HUDEP-2 (cell line): ENCODE data around the gene RCOR2.

Experiments
- DNase-seq, 76 experiments: peaks; one replicate each; lab custom pipeline; 2025; ENCODE audit not compliant: unreplicated experiment in 76 of 76; lab: John Stamatoyannopoulos, UW

Gene RCOR2

DNA sequence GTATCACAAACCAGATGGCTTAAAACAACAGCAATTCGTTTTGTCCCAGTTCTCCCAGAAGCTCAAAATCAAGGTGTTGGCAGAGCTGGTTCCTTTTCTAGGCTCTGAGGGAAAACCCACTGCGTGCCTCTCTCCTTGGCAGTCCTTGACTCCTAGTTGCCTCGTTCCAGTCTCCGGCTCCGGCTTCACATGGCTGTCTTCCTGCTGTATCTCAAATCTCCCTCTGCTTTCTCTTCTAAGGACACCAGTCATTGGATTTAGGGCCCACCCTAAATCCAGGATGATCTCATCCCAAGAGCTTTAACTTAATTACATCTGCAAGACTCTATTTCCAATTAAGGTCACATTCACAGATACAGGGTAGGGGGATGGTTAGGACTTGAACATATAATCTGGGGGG, 12.7 kb upstream of the RCOR2 start:
- DNase-seq = no peak

DNA sequence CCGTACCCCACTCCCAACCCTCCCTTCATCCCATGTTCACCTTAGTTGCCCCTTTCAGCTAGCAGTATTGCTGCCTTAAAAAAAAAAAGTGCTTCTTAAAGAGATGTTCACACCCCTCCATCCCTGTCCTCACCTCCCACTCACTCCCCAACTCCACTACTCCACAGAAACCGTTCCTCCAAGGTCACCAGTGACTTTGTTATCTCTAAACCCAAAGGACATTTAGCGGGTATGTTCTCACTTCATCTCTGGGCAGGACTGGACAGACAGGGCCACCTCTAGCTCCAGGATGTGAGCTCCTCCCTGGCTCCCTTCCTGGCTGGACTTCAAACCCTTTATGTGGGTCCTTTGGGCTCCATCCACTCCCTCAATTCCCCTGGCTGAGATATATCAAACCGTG, 6.4 kb upstream of the RCOR2 start:
- DNase-seq = no peak

DNA sequence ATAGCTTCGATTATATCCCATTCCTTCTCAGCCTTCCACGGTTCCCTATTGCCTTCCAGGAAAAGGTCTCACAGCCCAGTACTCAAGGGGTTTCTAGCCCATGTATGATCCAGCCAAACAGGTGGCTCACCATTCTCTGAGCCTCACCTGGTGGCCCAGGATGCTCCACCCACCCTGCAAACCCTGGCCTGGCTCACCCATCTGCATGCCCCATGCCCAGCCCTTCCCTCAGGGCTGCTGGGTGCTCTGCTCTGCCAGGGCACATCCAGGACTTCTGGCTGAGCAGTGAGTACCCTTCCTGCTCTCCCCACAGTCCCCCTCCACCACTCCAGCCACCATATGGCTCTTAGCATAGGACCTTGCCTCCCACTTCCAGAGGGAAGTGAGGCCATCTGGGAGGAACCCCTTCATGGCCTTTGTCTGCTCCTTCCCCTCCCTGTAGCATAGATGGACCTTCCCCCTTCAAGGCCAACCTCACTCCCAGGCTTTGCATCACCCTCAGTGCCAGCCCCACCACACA, 5.8 kb upstream of the RCOR2 start:
- DNase-seq = no peak

DNA sequence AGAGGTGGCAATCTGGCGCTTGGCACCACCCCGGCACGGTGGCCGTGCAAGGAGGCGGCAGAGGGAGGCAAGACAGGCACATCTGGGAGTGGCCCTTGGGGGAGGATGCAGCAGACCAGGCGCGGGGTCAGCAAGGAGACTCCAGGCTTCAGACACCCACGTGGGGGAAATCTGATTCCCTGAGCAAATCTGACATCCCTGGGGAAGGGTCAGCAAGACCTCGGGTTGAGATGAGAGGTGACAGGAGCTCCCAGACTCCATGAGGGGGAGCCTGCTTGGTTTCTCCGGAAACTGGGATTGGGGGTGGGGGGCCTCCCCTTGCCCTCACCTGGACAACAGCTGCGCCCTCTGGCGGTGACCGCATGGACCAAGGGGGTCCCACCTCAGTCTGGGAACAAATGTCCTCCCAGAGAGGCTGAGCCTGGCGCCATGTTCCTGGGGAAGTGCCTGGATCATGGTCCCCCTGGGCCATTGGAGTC, 4.0 kb upstream of the RCOR2 start:
- peak in 4 of 76 experiments; percentile 10 to 32 (median 19) for DNase-seq

DNA sequence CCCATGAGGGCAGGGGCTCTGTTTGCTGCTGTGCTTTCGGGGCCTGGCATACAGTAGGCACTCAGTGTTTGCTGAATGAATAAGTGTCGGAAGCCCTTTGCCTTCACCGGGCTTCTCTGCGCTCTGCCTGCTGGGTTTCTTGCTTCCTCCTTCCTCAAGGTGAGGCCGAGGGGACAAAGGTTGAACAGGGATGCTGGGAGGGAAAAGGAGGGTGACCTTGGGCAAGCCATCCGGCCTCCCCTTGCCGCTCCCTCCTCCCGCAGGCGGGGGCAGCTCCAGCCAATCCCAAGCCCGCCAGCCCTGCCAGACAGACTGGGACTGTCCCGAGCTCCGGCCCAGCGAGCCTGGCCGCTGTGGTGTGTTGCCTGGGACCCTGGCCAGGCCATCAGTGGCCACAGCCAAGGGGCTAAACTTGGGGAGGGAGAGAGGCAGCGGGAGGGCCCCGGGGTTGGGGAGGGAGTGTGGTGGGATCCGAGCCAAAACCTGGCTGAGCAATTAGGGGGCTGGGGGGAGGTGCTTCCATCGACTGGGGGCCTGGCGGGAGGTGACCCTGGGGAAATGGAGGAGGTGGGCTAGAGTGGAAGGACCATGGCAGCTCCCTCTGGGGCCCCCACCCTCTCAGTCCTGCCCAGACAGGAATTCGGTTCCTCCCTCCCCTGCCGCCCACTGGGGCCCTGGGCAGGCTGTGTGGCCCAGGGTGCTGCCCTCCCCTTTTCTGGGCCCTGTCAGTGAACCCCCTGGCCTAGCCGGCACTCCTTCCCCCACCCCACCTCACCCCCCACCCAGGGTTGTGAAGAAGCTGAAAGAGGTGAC, 3.4 kb upstream of the RCOR2 start:
- DNase-seq = no peak

DNA sequence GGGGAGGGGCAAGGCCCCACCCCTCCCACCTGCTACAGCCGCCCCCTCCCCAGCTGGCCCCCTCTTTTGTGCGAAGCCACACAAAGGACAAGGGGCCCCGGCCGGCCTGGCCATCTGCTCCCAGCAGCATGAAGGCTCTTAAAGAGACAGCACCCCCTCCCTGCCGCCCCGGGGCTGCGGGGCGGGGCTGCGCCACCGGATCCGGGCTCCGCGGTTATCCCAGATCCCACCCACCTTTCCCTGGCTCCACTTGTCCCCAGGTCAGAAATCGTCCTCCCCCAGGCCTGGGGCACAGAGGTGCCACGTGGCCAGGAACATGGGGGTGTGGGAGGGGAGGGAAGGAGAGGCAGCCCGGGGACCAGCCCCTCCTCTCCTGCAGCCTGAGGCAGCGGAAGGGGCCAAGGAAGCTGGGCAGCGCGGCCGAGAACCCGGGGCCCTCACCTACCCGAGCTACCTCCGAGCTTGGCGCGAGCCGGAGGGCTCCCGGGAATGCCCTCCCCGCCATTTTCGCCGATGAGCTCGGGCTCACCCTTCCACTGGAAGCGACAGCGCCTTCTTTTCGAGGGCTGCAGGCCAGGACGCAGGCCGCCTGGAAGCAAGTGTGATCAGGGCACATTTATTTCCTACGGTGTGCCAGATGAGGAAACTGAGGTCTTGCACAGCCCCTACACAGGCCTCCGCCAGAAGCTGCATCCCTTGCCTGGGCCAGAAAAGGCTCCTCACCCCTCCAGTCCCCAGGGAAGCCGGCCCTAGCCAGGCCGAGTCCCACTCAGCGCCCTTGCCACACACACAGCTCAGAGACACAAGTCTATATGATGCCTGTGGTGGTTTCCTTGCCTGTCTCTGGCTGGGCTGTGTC, 2.5 kb upstream of the RCOR2 start:
- no peak for DNase-seq

DNA sequence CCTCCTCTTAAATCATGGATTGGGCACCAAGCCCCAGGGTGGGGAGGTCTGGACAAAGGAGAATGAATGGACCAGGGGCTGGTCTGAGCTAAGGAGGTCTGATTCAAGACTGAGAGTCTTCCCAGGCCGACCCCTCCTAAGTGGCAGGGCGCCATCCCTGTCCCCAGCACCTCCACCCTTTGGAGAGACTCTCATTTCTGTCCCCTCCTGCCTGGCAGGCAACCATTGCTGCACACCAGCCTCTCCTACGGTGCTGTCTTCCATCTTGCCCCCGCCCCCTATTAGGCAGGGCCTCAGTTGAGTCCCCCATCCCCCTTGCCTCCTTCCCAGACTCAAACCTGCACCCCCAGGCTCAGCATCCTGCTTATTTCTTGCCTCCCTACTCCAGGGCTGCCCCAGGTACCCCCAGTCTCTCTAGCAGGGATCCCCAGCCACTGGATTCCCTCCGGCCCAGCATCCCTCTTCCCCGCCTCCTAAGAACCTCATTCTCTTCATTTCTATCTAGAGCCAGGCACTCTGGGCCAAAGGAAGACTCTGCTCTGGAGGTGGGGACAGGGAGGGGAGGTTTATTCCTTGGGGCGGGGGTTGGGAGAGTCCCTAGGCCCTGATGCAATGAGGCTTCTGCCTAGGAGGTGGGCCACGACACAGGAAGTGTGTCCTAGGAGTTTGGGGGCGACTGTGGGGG, 1.7 kb upstream of the RCOR2 start:
- no peak for DNase-seq

DNA sequence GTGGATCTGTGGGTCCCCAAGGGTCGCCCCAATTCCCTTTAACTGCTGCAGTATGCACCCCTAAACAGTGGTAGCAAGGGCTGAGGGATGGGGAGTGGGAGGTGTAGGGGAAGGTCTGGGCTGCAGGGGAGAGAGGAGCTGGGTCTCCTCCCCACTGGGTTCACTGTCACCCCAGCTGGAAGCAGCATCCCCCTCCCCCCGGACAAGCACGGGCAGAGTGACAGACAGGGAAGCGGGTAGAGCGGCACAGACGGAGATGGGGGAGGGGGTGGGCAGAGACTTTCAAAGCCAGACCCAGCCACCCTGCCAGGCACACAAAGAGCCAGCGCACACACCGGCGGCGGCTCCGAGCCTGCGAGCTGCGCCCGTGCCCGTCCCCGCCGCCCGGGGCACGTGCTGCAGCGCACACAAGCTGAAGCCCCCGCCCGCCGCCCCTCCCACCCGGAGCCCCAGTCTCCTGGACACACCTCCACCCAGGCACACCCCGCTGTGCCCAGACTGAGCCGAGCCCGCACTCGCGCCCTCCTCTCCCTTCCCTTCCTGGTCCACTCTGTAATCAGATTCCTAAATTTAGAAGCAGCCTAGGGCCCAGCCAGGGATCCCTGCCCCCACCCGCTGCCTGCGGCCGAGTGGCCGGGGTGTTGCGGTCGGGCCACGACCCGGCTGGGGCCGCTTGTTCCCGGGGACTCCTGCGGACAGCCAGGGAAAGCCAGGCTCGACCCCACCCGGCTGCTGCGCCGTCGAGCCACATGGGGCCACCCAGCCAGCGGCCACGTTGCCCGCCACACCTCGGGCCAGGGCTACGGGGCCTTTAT, 935 bp upstream of the RCOR2 start:
- DNase-seq = peak in 3 of 76 experiments; percentile 4 to 11 (median 10)

DNA sequence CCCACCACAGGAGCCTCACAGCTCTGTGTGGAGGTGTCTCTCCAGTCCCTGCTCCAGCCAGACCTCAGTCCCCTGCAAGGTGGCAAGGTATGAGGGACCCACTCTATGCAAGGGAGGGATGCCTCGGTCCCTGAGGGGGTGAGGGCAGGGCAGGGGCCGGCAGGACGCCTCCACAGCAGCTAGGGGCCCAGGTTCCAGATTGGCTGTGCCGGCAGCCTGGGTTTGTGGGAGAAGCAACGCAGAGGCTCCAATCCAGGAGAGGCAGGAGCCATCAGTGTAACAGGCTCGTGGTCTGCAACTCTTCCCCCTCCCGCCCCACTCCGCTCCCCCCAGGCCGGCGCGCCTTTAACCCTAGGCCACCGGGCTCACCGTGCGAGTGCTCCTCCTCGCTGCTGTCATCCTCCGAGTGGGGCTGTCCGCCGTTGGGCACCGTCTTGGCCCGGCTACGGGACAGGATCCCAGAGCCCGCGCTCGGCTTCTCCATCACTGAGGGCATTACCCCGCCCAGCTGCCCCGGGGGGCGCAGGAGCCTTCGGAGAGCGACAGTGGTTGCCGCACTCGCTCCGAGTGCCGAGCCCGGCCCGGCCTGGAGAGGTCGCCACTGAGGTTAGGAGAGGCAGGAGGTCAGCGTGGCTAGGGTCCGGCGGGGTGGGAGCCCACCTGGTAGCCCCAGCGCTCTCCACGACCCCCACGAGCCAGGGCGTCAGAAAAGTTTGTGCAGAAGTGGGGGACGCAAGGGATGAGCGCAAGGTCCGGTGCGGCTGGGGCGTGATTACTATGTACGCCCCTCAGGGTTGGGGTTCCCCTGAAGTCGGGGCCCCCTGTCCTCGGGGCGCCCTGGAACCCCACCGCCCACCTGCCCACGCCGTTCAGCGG, 765 bp downstream of the RCOR2 start:
- DNase-seq = peak in 4 of 76 experiments; percentile 6 to 35 (median 19)

DNA sequence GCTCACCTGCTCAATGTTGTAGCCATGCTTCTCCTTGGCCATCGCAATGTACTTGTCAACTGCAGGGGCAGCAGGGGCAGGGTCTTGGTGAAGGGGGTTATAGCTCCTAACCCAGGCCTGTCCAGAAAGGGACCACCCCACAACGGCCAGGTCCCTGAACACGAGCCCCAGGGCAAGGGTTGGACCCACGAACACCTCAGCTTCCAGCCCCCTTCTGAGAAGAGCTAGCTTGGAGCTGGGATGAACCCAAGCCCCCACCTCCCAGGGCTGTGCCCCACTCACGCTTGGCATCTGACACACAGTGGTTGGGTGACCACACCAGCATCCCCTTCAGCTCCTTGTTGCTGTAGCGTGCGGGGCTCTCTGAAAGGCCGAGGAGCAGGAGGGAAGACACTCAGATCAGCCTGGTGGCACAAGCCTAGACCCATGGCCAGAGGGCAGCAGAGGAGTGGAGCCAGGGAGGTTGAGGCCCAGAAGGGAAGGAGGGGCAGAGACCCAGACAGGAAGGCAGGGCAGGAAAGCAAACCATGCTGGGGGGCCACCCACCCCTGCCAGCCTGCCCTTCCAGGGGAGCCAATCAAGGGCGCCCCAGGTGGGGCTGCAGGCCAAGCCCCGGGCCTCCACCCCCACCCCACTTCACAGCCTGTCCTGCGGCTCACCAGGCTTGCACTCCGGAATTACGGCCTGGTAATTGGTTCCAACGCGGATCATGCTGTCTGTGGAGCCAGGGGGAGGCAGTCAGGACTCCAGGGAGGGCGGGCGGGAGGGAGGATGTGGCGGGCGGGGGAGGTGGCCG, 1.9 kb downstream of the RCOR2 start:
- no peak for DNase-seq

DNA sequence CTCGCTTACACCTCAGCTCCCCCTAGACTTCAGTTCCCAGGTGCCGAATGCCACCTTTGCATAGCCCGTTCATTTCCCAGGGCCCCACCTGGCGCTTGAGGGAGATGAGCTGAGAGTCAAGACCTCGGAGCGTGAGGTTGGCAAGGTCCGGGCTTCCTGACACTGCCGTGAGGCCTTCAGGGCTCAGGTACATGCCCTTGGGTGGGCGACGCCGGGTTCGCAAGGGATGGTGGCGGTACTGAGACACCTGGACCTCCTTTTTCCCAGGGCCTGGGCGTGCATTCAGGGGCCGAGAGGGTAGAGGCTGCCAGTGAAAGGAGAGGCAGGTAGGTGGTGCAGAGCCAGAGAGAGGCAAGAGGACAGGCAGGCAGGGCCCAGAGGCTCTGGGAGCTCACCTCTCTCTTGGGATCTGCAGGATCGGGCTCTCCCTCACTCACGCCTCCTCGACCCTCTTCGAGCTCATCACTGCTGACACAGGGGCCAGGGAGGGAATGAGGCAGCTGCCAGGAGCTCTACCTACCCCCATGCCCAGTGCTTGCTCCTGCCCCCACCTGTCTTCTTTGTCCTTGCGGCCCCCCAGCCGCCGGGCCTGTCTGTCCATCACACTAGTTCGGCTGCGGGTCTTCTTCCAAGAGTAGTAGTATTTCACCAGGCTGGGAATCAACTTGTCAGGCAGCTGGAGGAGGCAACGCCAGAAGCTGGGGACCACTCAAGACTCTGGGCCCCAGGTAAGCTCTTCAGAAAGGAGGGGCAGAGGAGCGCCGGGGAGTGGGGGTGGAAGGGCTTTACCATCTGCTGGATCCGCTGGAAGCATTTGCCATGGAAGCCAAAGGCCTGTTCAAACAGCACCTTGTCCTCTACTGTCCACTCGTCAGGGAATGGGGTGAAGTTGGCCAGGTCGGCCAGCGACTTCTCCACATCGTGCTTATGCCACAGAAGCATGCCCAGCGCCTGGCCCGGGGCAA, 2.8 kb downstream of the RCOR2 start:
- no peak for DNase-seq

DNA sequence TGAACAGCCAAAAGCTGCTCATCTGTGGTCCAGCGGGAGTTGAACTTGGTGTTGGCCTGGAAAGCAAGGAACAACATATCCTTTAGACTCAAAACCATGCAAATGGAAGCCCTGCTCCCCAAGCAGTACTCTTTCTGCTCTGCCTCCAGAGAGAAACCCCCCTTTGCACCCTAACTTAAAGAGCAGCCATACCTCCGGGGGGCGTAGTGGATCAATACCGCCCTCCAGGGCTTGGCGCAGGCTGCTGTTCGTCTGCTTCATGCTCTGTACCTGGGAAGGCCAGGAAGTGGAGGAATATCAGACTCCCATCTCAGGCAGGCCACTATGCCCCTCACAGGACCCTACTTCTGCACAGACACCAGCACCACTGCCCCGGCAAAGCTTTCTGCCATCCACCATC, 4.3 kb downstream of the RCOR2 start:
- no peak for DNase-seq

DNA sequence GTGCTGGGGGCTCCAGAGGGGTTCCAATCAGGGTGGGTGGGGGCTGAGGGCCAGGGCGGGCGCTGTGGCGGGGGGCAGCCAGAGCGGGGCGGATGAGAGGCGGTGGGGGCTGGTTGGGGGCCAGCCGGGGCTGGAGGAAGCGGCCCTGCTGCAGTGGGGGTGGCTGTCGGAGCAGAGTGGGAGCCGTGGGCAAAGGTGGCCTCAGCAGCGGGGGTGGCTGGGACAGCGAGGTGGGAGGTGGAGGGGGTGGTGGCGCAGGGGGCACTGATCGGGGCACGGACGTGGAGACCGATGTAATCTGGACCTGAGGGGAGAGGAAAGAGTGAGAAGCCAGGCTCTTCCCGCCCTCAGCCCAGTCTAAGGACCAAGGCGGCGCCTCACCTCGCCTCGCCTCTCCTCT, 5.1 kb downstream of the RCOR2 start:
- DNase-seq = no peak

DNA sequence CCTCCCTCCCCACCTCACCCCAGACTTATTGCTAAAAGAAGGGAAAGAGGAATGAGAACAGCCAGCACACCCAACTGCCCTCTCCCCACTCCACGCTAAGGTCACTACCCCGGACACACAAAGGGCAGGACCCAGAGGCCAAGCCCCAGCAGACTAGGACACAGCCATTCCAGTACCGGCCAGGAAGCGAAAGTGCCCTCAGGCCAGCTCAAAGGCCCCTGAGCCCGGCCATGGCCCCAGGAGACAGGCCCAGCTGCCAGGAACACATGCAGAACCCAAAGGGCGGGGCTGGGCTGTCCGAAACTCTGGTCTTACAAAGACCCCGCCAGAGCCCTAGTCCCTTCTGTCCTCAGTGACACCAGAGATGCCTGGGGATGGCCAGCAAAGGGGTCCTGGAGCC, 5.5 kb downstream of the RCOR2 start:
- no peak for DNase-seq

DNA sequence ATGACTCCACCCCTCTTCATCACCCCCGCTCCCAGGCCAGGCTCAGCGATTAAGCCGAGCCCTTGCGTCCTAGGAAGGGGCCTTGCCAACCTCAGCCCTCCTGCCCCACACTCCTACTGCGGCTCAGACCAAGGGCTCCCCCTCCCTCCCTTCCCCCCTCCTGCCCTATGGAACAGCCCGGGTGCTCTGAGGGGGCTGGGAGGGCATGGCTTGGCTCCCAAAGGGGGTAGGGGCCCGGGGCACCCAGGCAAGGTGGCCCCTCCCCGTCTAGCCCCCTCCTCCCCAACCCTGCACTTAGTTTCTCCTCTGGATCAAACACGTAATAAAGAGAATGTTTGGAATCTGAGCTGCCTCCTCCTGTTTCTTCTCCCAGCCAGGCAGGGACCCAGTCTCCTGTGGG, 6.3 kb downstream of the RCOR2 start:
- DNase-seq = no peak

DNA sequence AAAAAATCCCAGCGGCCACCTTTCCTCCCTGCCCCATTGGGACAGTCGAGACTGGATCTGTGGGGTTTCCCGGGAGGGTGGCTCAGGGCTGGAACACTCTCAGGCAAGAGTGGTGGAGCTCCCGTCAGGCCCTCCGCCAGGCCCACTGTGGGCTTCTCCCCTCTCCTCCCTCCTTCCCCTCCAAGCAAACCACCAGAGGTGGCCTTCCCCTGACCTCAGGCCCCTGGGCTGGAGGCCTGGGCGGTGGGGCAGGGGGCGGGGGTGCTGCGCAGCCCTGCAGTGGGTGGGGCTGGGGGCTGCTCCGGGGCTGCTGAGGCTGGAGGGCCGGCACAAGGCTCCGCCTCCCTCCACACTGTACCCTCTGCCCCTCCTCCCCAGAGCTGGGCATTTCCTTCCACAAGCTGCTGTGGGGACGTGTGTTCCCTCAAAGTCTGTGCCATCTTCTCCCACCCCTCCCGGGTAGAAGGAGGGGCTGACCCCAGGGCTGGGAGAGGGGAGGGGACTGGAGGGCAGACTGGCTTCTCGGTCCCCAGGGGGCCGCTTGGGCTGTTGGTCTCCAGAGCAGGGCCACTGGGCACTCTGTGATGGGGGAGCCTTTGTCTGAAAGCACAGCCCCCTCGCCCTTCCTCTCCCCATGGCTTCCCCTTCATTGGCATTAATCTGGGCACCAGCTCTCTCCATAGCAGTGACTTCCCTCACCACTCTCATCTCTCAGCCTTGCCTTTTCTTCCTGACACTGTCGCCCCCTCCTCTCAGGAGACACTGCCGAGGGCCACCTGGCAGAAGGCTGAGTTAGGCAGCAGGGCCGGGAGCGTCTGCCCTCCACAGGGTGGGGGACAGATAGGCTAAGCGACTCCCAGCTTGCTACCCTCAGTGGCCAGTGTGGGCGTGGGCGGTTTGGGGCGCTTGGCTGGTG, 7.1 kb downstream of the RCOR2 start:
- DNase-seq = no peak
